ENCODE results near the gene MALRD1.

GRCh38 chr10:19299645-19300044 is 251.0 kb downstream of the MALRD1 start:
- TF ChIP-seq TAF1 (IDR thresholded peaks at IDR 0.05; ENCODE audit: borderline replicate concordance, insufficient read depth, low read length) (no peak), SIN3A (IDR thresholded peaks at IDR 0.05; ENCODE audit: borderline replicate concordance, insufficient read depth, low read length) (no peak), POLR2AphosphoS5 (IDR thresholded peaks at IDR 0.05; ENCODE audit: low read depth, low read length) (no peak), FOXP2 (optimal IDR thresholded peaks at IDR 0.05; ENCODE audit: borderline replicate concordance, extremely low read depth, extremely low read length, insufficient read depth) (no peak)

Measured in PFSK-1 (cell line).